Astrocyte (in vitro differentiated cells and primary cell): Measurements from ENCODE around the gene PPIE.
"Not testable (repeated sequence)": the region's sequence is repeated elsewhere in the genome, so short reads cannot be mapped to it uniquely, and the experiment has no call there.

Experiments
- EZH2 ChIP-seq: IDR thresholded peaks from 2 replicates; pipeline ENCODE4 v1.6.1; 2012; ENCODE audit warnings: mild to moderate bottlenecking, low read length, inconsistent platforms; ENCODE audit not compliant: insufficient read depth
- TF ChIP-seq, protein P1 (sequence below): IDR thresholded peaks from 2 replicates; pipeline ENCODE4 v1.5.1; 2011; ENCODE audit warnings: low read depth, mild to moderate bottlenecking, inconsistent platforms, low read length, moderate library complexity; ENCODE audit not compliant: insufficient read depth

- TF ChIP-seq, protein P1, sequence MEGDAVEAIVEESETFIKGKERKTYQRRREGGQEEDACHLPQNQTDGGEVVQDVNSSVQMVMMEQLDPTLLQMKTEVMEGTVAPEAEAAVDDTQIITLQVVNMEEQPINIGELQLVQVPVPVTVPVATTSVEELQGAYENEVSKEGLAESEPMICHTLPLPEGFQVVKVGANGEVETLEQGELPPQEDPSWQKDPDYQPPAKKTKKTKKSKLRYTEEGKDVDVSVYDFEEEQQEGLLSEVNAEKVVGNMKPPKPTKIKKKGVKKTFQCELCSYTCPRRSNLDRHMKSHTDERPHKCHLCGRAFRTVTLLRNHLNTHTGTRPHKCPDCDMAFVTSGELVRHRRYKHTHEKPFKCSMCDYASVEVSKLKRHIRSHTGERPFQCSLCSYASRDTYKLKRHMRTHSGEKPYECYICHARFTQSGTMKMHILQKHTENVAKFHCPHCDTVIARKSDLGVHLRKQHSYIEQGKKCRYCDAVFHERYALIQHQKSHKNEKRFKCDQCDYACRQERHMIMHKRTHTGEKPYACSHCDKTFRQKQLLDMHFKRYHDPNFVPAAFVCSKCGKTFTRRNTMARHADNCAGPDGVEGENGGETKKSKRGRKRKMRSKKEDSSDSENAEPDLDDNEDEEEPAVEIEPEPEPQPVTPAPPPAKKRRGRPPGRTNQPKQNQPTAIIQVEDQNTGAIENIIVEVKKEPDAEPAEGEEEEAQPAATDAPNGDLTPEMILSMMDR: not testable (repeated sequence)
- TF ChIP-seq EZH2: not testable (repeated sequence)
Observed at GRCh38 chr1:39773369-39773979, 34.8 kb downstream of the PPIE start.
